ENCODE measurements around the gene ZNF3.

Gene ZNF3

GRCh38 chr7:100064162-100064561, 17.4 kb downstream of the ZNF3 start:
- H3K27ac ChIP-seq: no peak overlapping the region
- no peak overlapping the region for H3K4me3 ChIP-seq

GRCh38 chr7:100063376-100063775, 18.1 kb downstream of the ZNF3 start:
- Histone ChIP-seq H3K4me3 (no peak overlapping the region), H3K27ac (no peak overlapping the region)

- Histone ChIP-seq H3K27ac (no peak overlapping the region), H3K4me3 (no peak overlapping the region)
These were observed 19.9 kb downstream of the ZNF3 start for GRCh38 chr7:100061518-100062193.

- Histone ChIP-seq H3K27ac (no peak overlapping the region), H3K4me3 (no peak overlapping the region)
These were observed 22.2 kb downstream of the ZNF3 start for GRCh38 chr7:100059251-100059739.

- no peak overlapping the region for H3K4me3 ChIP-seq
- no peak overlapping the region for H3K27ac ChIP-seq
These were observed 24.5 kb downstream of the ZNF3 start for GRCh38 chr7:100057006-100057405.

GRCh38 chr7:100053215-100053614, 28.3 kb downstream of the ZNF3 start:
- Histone ChIP-seq H3K27ac (no peak overlapping the region), H3K4me3 (no peak overlapping the region)

GRCh38 chr7:100051611-100052010, 29.9 kb downstream of the ZNF3 start:
- Histone ChIP-seq H3K27ac (no peak overlapping the region), H3K4me3 (no peak overlapping the region)

- peak within 1 kb of the TSS; percentile 61 to 90 (median 76) for H3K4me3 ChIP-seq
- peak within 1 kb of the TSS; percentile 76 to 98 (median 91) for H3K27ac ChIP-seq
These were observed 31.9 kb downstream of the ZNF3 start, which contains the start of gene ZSCAN21 for GRCh38 chr7:100049441-100050291. TSS of gene ZSCAN21 (plus strand) at chr7:100049774. CDS start at chr7:100057007, 7,233 bp downstream.

- H3K27ac ChIP-seq: peak overlapping the region in 2 of 21 experiments; percentile 88 to 98
- no peak overlapping the region for H3K4me3 ChIP-seq
These were observed 32.8 kb downstream of the ZNF3 start for GRCh38 chr7:100048680-100049079.

- Histone ChIP-seq H3K27ac (no peak overlapping the region), H3K4me3 (no peak overlapping the region)
These were observed 36.8 kb downstream of the ZNF3 start for GRCh38 chr7:100044718-100045117.

- Histone ChIP-seq H3K4me3 (no peak overlapping the region), H3K27ac (no peak overlapping the region)
These were observed 40.9 kb downstream of the ZNF3 start for GRCh38 chr7:100040575-100040974.

GRCh38 chr7:100038326-100038725, 43.2 kb downstream of the ZNF3 start:
- Histone ChIP-seq H3K4me3 (no peak overlapping the region), H3K27ac (no peak overlapping the region)

GRCh38 chr7:100035876-100036275, 45.6 kb downstream of the ZNF3 start:
- Histone ChIP-seq H3K27ac (no peak overlapping the region), H3K4me3 (no peak overlapping the region)

- no peak overlapping the region for H3K4me3 ChIP-seq
- H3K27ac ChIP-seq: no peak overlapping the region
These were observed 46.5 kb downstream of the ZNF3 start for GRCh38 chr7:100034871-100035510.

GRCh38 chr7:100033526-100033925, 48.0 kb downstream of the ZNF3 start:
- Histone ChIP-seq H3K27ac (no peak overlapping the region), H3K4me3 (no peak overlapping the region)

- H3K4me3 ChIP-seq: no peak overlapping the region
- no peak overlapping the region for H3K27ac ChIP-seq
These were observed 51.9 kb downstream of the ZNF3 start for GRCh38 chr7:100029596-100029995.

GRCh38 chr7:100027197-100027596, 54.3 kb downstream of the ZNF3 start:
- no peak overlapping the region for H3K27ac ChIP-seq

GRCh38 chr7:100024020-100024619, 57.4 kb downstream of the ZNF3 start:
- Histone ChIP-seq H3K27ac (peak overlapping the region in 1 of 21 experiments; percentile 7), H3K4me3 (no peak overlapping the region)

More at GRCh38 chr7:100027197-100027596, 54.3 kb downstream of the ZNF3 start:
- no peak overlapping the region for H3K4me3 ChIP-seq

- Histone ChIP-seq H3K4me3 (no peak overlapping the region), H3K27ac (peak overlapping the region in 3 of 21 experiments; percentile 7 to 43 (median 15))
These were observed 58.0 kb downstream of the ZNF3 start for GRCh38 chr7:100023526-100023925.

- H3K27ac ChIP-seq: peak overlapping the region in 3 of 21 experiments; percentile 4 to 64 (median 18)
- no peak overlapping the region for H3K4me3 ChIP-seq
These were observed 58.9 kb downstream of the ZNF3 start for GRCh38 chr7:100022621-100023020.

Data from skin epidermis (tissue), 12 donors.